ENCODE results near the gene EPHA4.

GRCh38 chr2:221602938-221603337 is 30.8 kb upstream of the EPHA4 start:
- TF ChIP-seq CTCF (IDR thresholded peaks at IDR 0.05; ENCODE audit: borderline replicate concordance, extremely low read depth, low read length, poor library complexity, severe bottlenecking) (no peak), EZH2 (IDR thresholded peaks at IDR 0.05; ENCODE audit: borderline replicate concordance, low read depth, low read length, severe bottlenecking) (no peak)
